Activated naive CD8-positive, alpha-beta T cell treated with anti-CD3 and anti-CD28 coated beads, Interleukin-2, amount 10 ng/mL, durations not matched to agents 7 days and 5 days (primary cell): ENCODE measurements around the gene KDM4C. TPM values are rescaled to one million over a fixed set of nuclear protein-coding genes. Genes with fewer than 3 reads are reported as not detected.

Experiments
- ATAC-seq: fragments of 150-1000 bp; cut with Tn5 transposase; one replicate; pipeline ENCODE4 v1.10.0; 2021; ENCODE audit warnings: low read depth, moderate library complexity
- POLR2A ChIA-PET: fragments of 350-600 bp; sonication (Branson Sonifier 250); formaldehyde crosslinking; loops from one replicate; lab custom pipeline; 2021; ENCODE audit warnings: antibody characterized with exemption; lab: Charles Lee
- DNase-seq: peaks from one replicate; pipeline ENCODE4 v3.0.0; 2021
- H3K27ac Mint-ChIP-seq: one replicate; pipeline ENCODE4 v1.8.0; 2022; ENCODE audit warnings: mild to moderate bottlenecking, mixed read lengths
- H3K27me3 Mint-ChIP-seq: one replicate; pipeline ENCODE4 v1.8.0; 2022; ENCODE audit warnings: mild to moderate bottlenecking, moderate library complexity, mixed read lengths
- H3K36me3 Mint-ChIP-seq: one replicate; pipeline ENCODE4 v1.8.0; 2021; ENCODE audit warnings: mild to moderate bottlenecking, mixed read lengths
- H3K4me1 Mint-ChIP-seq: one replicate; pipeline ENCODE4 v1.8.0; 2021; ENCODE audit warnings: mixed read lengths
- H3K4me3 Mint-ChIP-seq: one replicate; pipeline ENCODE4 v1.8.0; 2022; ENCODE audit warnings: mild to moderate bottlenecking, moderate library complexity, mixed read lengths
- H3K9me3 Mint-ChIP-seq: one replicate; pipeline ENCODE4 v1.8.0; 2021; ENCODE audit warnings: mixed read lengths
- total RNA-seq, 2 experiments: library from RNA; stranded (reverse); gene quantifications; one replicate each; pipeline ENCODE4 v1.2.3, GENCODE V29; 2021

Gene KDM4C
- total RNA-seq, 2 experiments from 2014 or later, result 75.2 to 77.1 TPM

- H3K36me3 Mint-ChIP-seq, result peaks cover 26% of the 10 kb centered on the region
- no peaks in the 10 kb centered on the region for H3K27me3 Mint-ChIP-seq
- POLR2A ChIA-PET, result no interaction called here
- H3K4me1 Mint-ChIP-seq, result peaks cover 8% of the 10 kb centered on the region
- peaks cover 2% of the 10 kb centered on the region for H3K9me3 Mint-ChIP-seq
- no peak overlapping the region for H3K4me3 Mint-ChIP-seq
- ATAC-seq (no peak), DNase-seq (no peak)
- no peak overlapping the region for H3K27ac Mint-ChIP-seq
Observed at GRCh38 chr9:7117676-7118561, 360.1 kb downstream of the KDM4C start.

GRCh38 chr9:7118633-7119032 is 360.9 kb downstream of the KDM4C start:
- H3K27me3 Mint-ChIP-seq, result no peaks in the 10 kb centered on the region
- H3K4me3 Mint-ChIP-seq, result no peak overlapping the region
- peaks cover 26% of the 10 kb centered on the region for H3K36me3 Mint-ChIP-seq
- peaks cover 2% of the 10 kb centered on the region for H3K9me3 Mint-ChIP-seq
- peaks cover 8% of the 10 kb centered on the region for H3K4me1 Mint-ChIP-seq
- H3K27ac Mint-ChIP-seq, result no peak overlapping the region
- no peak for ATAC-seq
- DNase-seq, result no peak
- POLR2A ChIA-PET, result no interaction called here

GRCh38 chr9:7119612-7120011 is 361.8 kb downstream of the KDM4C start:
- no peak for ATAC-seq
- Mint-ChIP-seq H3K4me3 (no peak overlapping the region), H3K4me1 (peaks cover 8% of the 10 kb centered on the region), H3K9me3 (peaks cover 2% of the 10 kb centered on the region), H3K36me3 (peaks cover 25% of the 10 kb centered on the region), H3K27ac (no peak overlapping the region), H3K27me3 (no peaks in the 10 kb centered on the region)
- POLR2A ChIA-PET, result no interaction called here
- no peak for DNase-seq

GRCh38 chr9:7121055-7121454 is 363.3 kb downstream of the KDM4C start:
- no peak for DNase-seq
- H3K9me3 Mint-ChIP-seq, result peaks cover 2% of the 10 kb centered on the region
- peaks cover 29% of the 10 kb centered on the region for H3K36me3 Mint-ChIP-seq
- POLR2A ChIA-PET, result no interaction called here
- H3K27ac Mint-ChIP-seq, result no peak overlapping the region
- peaks cover 12% of the 10 kb centered on the region for H3K4me1 Mint-ChIP-seq
- no peak overlapping the region for H3K4me3 Mint-ChIP-seq
- no peak for ATAC-seq
- H3K27me3 Mint-ChIP-seq, result no peaks in the 10 kb centered on the region

GRCh38 chr9:7121664-7122063 is 363.9 kb downstream of the KDM4C start:
- H3K4me1 Mint-ChIP-seq, result peaks cover 12% of the 10 kb centered on the region

GRCh38 chr9:7123743-7124142 is 366.0 kb downstream of the KDM4C start:
- ATAC-seq, result no peak
- Mint-ChIP-seq H3K27ac (no peak overlapping the region), H3K9me3 (peaks cover 3% of the 10 kb centered on the region), H3K4me3 (no peak overlapping the region), H3K36me3 (peaks cover 47% of the 10 kb centered on the region), H3K4me1 (peaks cover 16% of the 10 kb centered on the region), H3K27me3 (no peaks in the 10 kb centered on the region)
- DNase-seq, result no peak
- POLR2A ChIA-PET, result no interaction called here

More at GRCh38 chr9:7121664-7122063, 363.9 kb downstream of the KDM4C start:
- Mint-ChIP-seq H3K27me3 (no peaks in the 10 kb centered on the region), H3K36me3 (peaks cover 34% of the 10 kb centered on the region), H3K27ac (peak overlapping the region; percentile 5), H3K9me3 (peaks cover 2% of the 10 kb centered on the region), H3K4me3 (no peak overlapping the region)
- ATAC-seq, result no peak
- DNase-seq, result no peak
- POLR2A ChIA-PET, result no interaction called here

GRCh38 chr9:7125231-7125630 is 367.5 kb downstream of the KDM4C start:
- no peak for DNase-seq
- peaks cover 16% of the 10 kb centered on the region for H3K4me1 Mint-ChIP-seq
- POLR2A ChIA-PET, result interaction anchor here (1.0 kb wide), 1 partner anchor 18 kb away, joined by 3 read pairs; no protein-coding TSS in a partner anchor
- peaks cover 56% of the 10 kb centered on the region for H3K36me3 Mint-ChIP-seq
- H3K27ac Mint-ChIP-seq, result peak overlapping the region; percentile 23
- peaks cover 3% of the 10 kb centered on the region for H3K9me3 Mint-ChIP-seq
- H3K4me3 Mint-ChIP-seq, result no peak overlapping the region
- ATAC-seq, result no peak
- no peaks in the 10 kb centered on the region for H3K27me3 Mint-ChIP-seq

GRCh38 chr9:7129391-7129790 is 371.6 kb downstream of the KDM4C start:
- no peaks in the 10 kb centered on the region for H3K27me3 Mint-ChIP-seq
- peaks cover 8% of the 10 kb centered on the region for H3K4me1 Mint-ChIP-seq
- no peak overlapping the region for H3K27ac Mint-ChIP-seq
- no peak overlapping the region for H3K4me3 Mint-ChIP-seq
- H3K36me3 Mint-ChIP-seq, result peaks cover 66% of the 10 kb centered on the region
- DNase-seq (no peak), ATAC-seq (no peak)
- H3K9me3 Mint-ChIP-seq, result peaks cover 1% of the 10 kb centered on the region
- POLR2A ChIA-PET, result no interaction called here

- Mint-ChIP-seq H3K9me3 (peaks cover 1% of the 10 kb centered on the region), H3K4me1 (peaks cover 4% of the 10 kb centered on the region), H3K27me3 (no peaks in the 10 kb centered on the region), H3K4me3 (no peak overlapping the region), H3K36me3 (peaks cover 63% of the 10 kb centered on the region), H3K27ac (no peak overlapping the region)
- no peak for ATAC-seq
- POLR2A ChIA-PET, result no interaction called here
- DNase-seq, result no peak
Observed at GRCh38 chr9:7130266-7130820, 372.6 kb downstream of the KDM4C start.

GRCh38 chr9:7132605-7133004 is 374.8 kb downstream of the KDM4C start:
- H3K27me3 Mint-ChIP-seq, result no peaks in the 10 kb centered on the region
- DNase-seq (no peak), ATAC-seq (no peak)
- H3K9me3 Mint-ChIP-seq, result no peaks in the 10 kb centered on the region
- H3K36me3 Mint-ChIP-seq, result peaks cover 59% of the 10 kb centered on the region
- peaks cover 2% of the 10 kb centered on the region for H3K4me1 Mint-ChIP-seq
- H3K4me3 Mint-ChIP-seq, result no peak overlapping the region
- POLR2A ChIA-PET, result no interaction called here
- H3K27ac Mint-ChIP-seq, result no peak overlapping the region

- H3K4me3 Mint-ChIP-seq, result no peak overlapping the region
- H3K4me1 Mint-ChIP-seq, result no peaks in the 10 kb centered on the region
- ATAC-seq (no peak), DNase-seq (no peak)
- no peak overlapping the region for H3K27ac Mint-ChIP-seq
- POLR2A ChIA-PET, result no interaction called here
- no peaks in the 10 kb centered on the region for H3K27me3 Mint-ChIP-seq
- peaks cover 45% of the 10 kb centered on the region for H3K36me3 Mint-ChIP-seq
- H3K9me3 Mint-ChIP-seq, result peaks cover 1% of the 10 kb centered on the region
Observed at GRCh38 chr9:7135735-7136134, 378.0 kb downstream of the KDM4C start.

- POLR2A ChIA-PET, result no interaction called here
- peaks cover 41% of the 10 kb centered on the region for H3K36me3 Mint-ChIP-seq
- no peak overlapping the region for H3K27ac Mint-ChIP-seq
- ATAC-seq (no peak), DNase-seq (no peak)
- no peaks in the 10 kb centered on the region for H3K27me3 Mint-ChIP-seq
- no peak overlapping the region for H3K4me3 Mint-ChIP-seq
- H3K4me1 Mint-ChIP-seq, result no peaks in the 10 kb centered on the region
- H3K9me3 Mint-ChIP-seq, result peaks cover 3% of the 10 kb centered on the region
Observed at GRCh38 chr9:7137040-7137439, 379.3 kb downstream of the KDM4C start.

GRCh38 chr9:7137571-7137970 is 379.8 kb downstream of the KDM4C start:
- Mint-ChIP-seq H3K27me3 (no peaks in the 10 kb centered on the region), H3K27ac (no peak overlapping the region), H3K4me3 (no peak overlapping the region), H3K36me3 (peaks cover 41% of the 10 kb centered on the region), H3K9me3 (peaks cover 3% of the 10 kb centered on the region), H3K4me1 (no peaks in the 10 kb centered on the region)
- DNase-seq (no peak), ATAC-seq (no peak)
- POLR2A ChIA-PET, result no interaction called here

- Mint-ChIP-seq H3K36me3 (peaks cover 38% of the 10 kb centered on the region), H3K27ac (no peak overlapping the region), H3K27me3 (no peaks in the 10 kb centered on the region), H3K4me3 (no peak overlapping the region), H3K4me1 (no peaks in the 10 kb centered on the region), H3K9me3 (peaks cover 3% of the 10 kb centered on the region)
- POLR2A ChIA-PET, result no interaction called here
- ATAC-seq (no peak), DNase-seq (no peak)
Observed at GRCh38 chr9:7139886-7140285, 382.1 kb downstream of the KDM4C start.
